Duodenal mucosa (tissue), 2 donors: ENCODE data around the gene ANK3.

Experiments used
- H3K27ac ChIP-seq: one replicate; pipeline ENCODE4 v1.7.0; 2013; ENCODE audit warnings: low read depth, low read length
- H3K27me3 ChIP-seq, 2 donors: one replicate each; pipeline ENCODE4 v1.7.0; 2013; ENCODE audit warnings: low read length in 2 of 2, control low read depth in 1 of 2; ENCODE audit not compliant: insufficient read depth in 2 of 2, control insufficient read depth in 1 of 2
- H3K36me3 ChIP-seq, 2 donors: one replicate each; pipeline ENCODE4 v1.7.0; 2013; ENCODE audit warnings: low read length in 2 of 2, control low read depth in 1 of 2; ENCODE audit not compliant: insufficient read depth in 2 of 2, control insufficient read depth in 1 of 2
- H3K4me1 ChIP-seq, 2 donors: one replicate each; pipeline ENCODE4 v1.7.0; 2013; ENCODE audit warnings: low read length in 2 of 2, control low read depth in 1 of 2; ENCODE audit not compliant: insufficient read depth in 2 of 2, control insufficient read depth in 1 of 2
- H3K4me3 ChIP-seq, 2 donors: one replicate each; pipeline ENCODE4 v1.7.0; 2013; ENCODE audit warnings: low read length in 2 of 2, low read depth in 1 of 2
- H3K9ac ChIP-seq, 2 donors: one replicate each; pipeline ENCODE4 v1.7.0; 2013; ENCODE audit warnings: low read length in 2 of 2, low read depth in 1 of 2
- H3K9me3 ChIP-seq, 2 donors: one replicate each; pipeline ENCODE4 v1.7.0; 2013; ENCODE audit warnings: low read length in 2 of 2, control low read depth in 1 of 2; ENCODE audit not compliant: control insufficient read depth in 1 of 2

Gene ANK3

DNA sequence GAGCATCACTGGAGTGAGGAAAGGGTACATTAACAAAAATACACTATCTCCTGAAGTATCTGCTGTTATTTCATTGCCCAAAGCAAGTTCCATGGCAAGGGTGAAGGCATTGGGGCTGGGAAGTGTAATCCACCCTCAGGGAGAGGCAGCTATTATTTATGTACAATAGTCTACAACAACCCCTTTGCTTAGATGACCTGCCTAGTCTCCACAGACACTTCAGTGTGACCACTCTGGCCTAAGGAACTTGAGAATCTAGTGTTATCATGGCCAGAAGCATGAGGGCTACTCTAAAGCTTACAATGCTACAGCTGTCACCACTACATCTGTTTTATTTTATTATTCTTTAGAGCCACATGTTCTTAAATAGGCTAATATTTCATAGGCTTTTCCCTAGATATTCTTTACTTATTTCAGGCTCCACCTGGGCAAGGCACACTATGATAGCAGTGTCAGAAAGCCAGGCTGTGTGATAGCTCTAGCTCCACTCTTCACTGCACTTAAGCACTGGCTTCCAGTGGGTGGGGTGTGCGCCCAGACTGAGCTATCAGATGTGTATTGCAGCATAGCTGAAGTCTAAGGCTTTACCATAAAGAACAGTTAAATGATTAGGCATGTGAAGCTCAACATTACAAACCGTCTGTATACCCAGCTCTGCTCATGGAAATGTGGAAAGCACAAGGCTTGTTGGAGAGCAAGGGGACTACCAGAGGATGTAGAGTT lies 366.4 kb downstream of the ANK3 start:
- H3K27me3 ChIP-seq, result no peaks in the 10 kb centered on the region
- H3K4me3 ChIP-seq, result no peak overlapping the region
- H3K4me1 ChIP-seq, result no peaks in the 10 kb centered on the region
- no peaks in the 10 kb centered on the region for H3K9me3 ChIP-seq
- no peaks in the 10 kb centered on the region for H3K36me3 ChIP-seq
- no peak overlapping the region for H3K9ac ChIP-seq
- no peak overlapping the region for H3K27ac ChIP-seq

DNA sequence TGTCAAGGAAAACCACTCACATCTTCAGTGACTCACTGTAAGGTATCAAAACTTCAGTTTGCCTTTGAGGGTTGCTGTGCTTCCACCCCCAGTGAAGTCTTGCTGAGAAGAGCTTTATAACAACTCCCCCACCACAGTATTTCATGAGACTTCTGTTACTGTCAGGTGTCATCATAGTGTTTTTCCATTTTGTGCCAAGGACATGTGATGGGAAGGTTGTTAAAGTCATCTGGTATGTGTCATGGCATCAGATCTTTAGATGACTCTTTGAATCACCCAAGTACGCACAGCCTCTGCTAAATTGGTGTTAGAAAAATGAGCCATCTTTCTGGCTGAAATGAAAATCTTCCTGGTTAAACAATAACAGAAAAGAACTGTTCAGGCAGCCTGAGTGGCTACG lies 368.3 kb downstream of the ANK3 start:
- Histone ChIP-seq H3K36me3 (no peaks in the 10 kb centered on the region), H3K27me3 (no peaks in the 10 kb centered on the region), H3K4me1 (no peaks in the 10 kb centered on the region), H3K27ac (no peak overlapping the region), H3K9ac (no peak overlapping the region), H3K9me3 (no peaks in the 10 kb centered on the region), H3K4me3 (no peak overlapping the region)

DNA sequence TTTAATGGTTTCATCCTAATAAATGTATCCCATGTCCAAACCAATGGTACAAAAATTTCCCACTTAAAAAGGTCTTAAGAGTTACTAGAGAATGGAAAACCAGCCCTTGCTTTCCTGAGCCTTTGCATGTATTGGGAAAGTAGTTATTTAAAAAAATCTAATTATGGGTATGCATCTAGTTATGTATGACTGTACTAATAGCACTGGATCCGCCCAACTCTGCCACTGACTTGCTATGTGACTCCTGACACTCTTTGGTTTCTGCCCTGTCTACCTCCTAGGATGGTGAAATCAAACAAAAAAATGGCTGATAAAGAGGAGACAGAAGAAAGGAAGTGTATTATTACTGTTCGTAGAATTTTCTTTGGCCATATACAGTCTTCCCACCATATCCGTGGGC lies 372.9 kb downstream of the ANK3 start:
- Histone ChIP-seq H3K4me3 (no peak overlapping the region), H3K9ac (no peak overlapping the region), H3K36me3 (no peaks in the 10 kb centered on the region), H3K4me1 (no peaks in the 10 kb centered on the region), H3K27ac (no peak overlapping the region), H3K9me3 (no peaks in the 10 kb centered on the region), H3K27me3 (no peaks in the 10 kb centered on the region)

DNA sequence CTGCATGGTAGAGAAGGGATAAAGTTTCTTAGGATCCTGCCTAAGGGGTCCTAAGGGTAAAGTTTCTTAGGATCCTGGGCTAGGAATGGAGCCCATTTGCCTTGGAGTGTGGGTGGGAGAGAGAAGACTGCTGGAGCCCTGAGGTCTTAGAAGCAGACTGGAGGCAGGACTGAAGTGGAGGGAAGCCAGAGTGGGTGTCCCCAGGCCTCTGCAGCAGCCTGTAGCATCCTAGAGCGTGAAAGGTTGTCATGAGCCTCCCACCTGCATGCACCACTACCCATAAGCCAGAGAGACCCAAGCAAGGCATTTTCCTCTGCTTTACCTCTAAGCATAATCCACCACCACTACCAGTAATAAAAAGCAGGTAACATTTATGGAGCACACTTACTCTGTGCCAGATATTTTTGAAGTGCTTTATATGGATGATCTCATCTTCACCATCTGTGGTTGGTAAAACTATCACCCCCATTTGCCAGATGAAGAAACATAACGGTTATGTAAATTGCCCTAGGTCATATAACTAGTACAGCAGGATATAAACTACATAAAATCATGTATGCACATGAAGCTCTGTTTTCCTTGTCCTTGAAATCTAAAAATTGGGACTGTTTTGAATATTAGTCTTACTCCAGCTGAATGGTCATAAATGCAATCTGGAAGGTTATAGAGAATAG lies 379.8 kb downstream of the ANK3 start:
- Histone ChIP-seq H3K4me1 (no peaks in the 10 kb centered on the region), H3K27ac (no peak overlapping the region), H3K9me3 (no peaks in the 10 kb centered on the region), H3K4me3 (no peak overlapping the region), H3K36me3 (no peaks in the 10 kb centered on the region), H3K27me3 (no peaks in the 10 kb centered on the region), H3K9ac (no peak overlapping the region)

DNA sequence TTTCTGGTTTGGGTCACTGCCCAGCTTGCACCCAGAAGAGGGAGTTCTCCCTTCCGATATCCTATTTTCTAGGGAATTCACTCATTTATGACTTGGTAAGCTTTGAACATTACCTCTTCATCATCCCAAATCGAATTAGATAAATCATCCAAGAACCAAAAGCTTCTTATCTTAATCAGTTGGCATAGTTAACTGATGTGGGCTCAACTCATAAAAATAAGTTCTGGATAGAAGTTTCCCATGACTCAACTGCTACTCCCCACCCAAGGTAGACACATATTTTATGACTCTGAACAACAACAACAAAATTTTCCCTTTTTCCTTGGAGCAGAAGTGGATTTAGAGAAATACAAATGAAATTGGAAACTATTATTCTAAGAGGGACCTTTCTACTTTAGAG lies 380.4 kb downstream of the ANK3 start:
- no peak overlapping the region for H3K27ac ChIP-seq
- H3K9me3 ChIP-seq, result no peaks in the 10 kb centered on the region
- no peak overlapping the region for H3K9ac ChIP-seq
- no peaks in the 10 kb centered on the region for H3K27me3 ChIP-seq
- no peaks in the 10 kb centered on the region for H3K36me3 ChIP-seq
- H3K4me3 ChIP-seq, result no peak overlapping the region
- no peaks in the 10 kb centered on the region for H3K4me1 ChIP-seq

DNA sequence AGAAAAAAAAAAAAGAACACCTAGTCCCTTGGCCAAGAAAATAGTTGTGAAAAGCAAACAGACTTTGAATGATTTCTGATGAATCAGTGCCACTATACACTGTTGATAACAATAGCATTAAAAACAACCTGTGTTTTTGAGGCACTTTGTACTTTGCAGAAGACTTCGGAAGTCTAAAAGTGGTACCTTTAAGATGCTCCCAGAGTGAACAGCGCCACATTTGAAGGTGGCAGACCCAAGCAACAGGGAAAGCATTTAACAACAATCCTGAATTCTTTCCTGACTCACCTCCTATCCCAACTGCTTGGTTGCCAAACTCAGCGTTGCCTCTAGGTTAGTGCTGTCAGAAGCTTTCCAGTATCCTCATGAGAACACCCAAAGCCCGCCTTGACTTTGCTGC lies 380.9 kb downstream of the ANK3 start:
- Histone ChIP-seq H3K4me3 (no peak overlapping the region), H3K9ac (no peak overlapping the region), H3K36me3 (no peaks in the 10 kb centered on the region), H3K27me3 (no peaks in the 10 kb centered on the region), H3K4me1 (no peaks in the 10 kb centered on the region), H3K9me3 (no peaks in the 10 kb centered on the region), H3K27ac (no peak overlapping the region)

DNA sequence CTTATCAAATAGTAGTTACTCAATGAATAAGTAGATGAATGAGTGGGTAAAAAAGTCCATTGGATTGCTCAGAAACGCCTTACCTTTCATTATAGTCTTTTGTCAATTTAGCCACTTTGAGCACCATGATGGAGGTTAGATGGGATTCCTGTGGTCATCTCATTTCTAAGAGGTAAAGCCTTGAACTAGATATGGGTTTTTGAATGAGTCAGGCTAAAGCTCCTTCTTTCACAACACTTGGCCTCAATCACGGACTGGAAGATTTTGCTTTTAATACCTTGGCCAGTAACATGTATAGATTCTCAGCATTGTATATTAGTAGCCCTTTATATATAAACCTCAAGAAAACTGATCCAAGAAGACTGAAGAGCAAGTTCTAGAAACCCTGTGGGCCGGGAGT lies 383.6 kb downstream of the ANK3 start:
- Histone ChIP-seq H3K9ac (no peak overlapping the region), H3K27me3 (no peaks in the 10 kb centered on the region), H3K4me3 (no peak overlapping the region), H3K36me3 (no peaks in the 10 kb centered on the region), H3K27ac (no peak overlapping the region), H3K4me1 (no peaks in the 10 kb centered on the region), H3K9me3 (no peaks in the 10 kb centered on the region)

DNA sequence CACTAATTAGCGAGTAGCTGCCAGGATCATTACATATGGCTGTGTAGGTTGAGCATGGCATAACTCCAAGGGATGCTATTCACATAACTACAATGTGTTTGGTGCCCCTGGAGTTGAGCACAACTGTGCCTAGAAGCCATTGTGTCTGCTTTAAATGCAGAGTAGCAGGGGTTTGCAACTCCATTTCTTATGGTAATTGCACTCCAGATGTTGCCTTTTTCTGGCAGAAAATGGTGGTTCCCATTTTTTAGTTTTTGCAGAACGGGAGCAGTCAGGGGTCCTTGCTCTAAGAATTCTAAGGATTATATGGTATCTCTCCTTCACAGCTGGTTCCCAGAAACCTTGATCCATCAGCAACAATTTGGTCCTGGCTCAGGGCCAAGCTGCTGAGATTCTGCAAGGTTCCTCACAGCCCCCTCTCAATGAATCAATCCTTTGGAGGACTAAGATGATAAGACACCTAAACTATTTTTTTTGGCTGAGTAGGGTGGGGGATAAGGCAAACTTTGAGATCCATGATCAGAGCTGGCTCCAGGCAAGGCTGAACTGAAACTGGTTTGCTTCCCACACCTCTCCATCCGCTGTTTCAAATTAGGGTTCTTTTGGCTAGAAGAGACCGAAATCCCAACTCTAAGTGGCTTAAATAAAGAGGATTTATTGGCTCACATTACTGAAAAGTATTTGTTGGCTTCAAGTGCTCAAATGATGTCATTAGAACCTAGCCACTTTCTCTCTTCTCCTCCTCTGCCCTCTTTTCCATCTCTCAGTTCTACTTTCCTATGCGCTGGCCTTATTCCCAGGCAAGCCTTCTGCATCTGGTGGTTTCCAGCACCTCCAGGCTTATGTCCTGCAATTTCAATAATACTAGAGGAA lies 385.8 kb downstream of the ANK3 start:
- no peaks in the 10 kb centered on the region for H3K4me1 ChIP-seq
- H3K36me3 ChIP-seq, result no peaks in the 10 kb centered on the region
- H3K4me3 ChIP-seq, result no peak overlapping the region
- H3K9me3 ChIP-seq, result no peaks in the 10 kb centered on the region
- no peaks in the 10 kb centered on the region for H3K27me3 ChIP-seq
- H3K9ac ChIP-seq, result no peak overlapping the region
- H3K27ac ChIP-seq, result no peak overlapping the region

DNA sequence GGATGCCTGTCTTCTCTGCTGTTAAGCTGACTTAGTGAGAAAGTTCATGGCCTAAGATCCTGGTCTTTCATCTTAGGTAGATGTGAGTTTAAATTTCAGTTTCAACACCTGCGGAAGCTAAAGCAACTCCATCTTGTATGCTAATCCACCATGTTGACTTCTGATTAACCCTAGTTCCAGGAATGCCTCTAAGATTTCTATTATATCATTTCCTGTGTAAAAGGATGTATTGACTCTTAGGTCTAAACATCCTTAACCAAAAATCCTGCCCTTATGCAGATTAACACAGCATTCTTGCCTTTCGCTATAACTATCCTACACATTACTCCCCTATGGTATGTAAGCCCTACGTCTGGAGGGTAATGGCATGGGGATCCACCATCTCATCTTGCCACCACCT lies 388.9 kb downstream of the ANK3 start:
- Histone ChIP-seq H3K27me3 (no peaks in the 10 kb centered on the region), H3K4me1 (no peaks in the 10 kb centered on the region), H3K36me3 (no peaks in the 10 kb centered on the region), H3K27ac (no peak overlapping the region), H3K9me3 (no peaks in the 10 kb centered on the region), H3K4me3 (no peak overlapping the region), H3K9ac (no peak overlapping the region)

DNA sequence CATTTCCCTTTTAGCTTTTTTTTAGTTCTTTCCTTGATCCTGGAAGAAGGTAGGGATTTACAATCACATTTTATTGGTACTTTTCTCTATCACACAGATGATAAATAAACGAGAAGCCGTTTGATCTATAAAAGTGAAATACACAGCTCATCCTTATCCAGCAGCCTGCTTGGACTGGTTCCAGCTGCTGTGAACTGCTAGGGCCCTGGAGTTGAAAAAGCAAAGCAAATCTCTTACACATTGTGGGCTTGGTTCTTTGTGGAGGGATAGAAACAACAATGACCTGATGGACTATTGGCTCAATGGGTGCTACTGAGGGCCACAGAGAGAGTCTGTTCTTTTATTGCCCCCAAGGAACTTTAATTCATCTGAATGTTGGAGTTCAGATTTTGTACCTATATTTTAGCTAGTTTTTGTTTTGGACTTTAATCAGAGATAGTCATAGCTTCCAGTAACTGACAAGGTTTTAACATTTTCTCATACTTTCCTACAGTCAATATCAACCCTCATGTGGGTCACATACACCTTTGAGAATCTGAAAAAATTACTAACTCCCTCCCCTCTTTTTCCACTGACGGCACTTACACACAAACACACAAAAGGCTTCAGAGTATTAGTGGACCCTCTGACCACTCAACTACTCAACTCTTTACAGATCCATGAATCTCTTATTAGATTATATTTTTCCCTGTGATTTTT lies 391.7 kb downstream of the ANK3 start:
- Histone ChIP-seq H3K27me3 (no peaks in the 10 kb centered on the region), H3K27ac (no peak overlapping the region), H3K4me1 (no peaks in the 10 kb centered on the region), H3K36me3 (no peaks in the 10 kb centered on the region), H3K9me3 (no peaks in the 10 kb centered on the region), H3K9ac (no peak overlapping the region), H3K4me3 (no peak overlapping the region)
